Measurements from ENCODE around the gene AGT. TPM values are rescaled to one million over a fixed set of nuclear protein-coding genes. Genes with fewer than 3 reads are reported as not detected.
"Not testable (repeated sequence)": the region's sequence is repeated elsewhere in the genome, so short reads cannot be mapped to it uniquely, and the experiment has no call there.

The AGT gene
- total RNA-seq, 1 donor from 2014 or later: 54.6 TPM

- H3K4me3 ChIP-seq: no peak overlapping the region
- peaks cover 45% of the 10 kb centered on the region for H3K36me3 ChIP-seq
- peaks cover 7% of the 10 kb centered on the region for H3K9me3 ChIP-seq (replicated peaks)
- H3K27me3 ChIP-seq (ENCODE audit: low read depth): no peaks in the 10 kb centered on the region
- intact Hi-C loops (cut with micrococcal nuclease): no loop called here
- no peak for TF ChIP-seq CTCF (IDR thresholded peaks at IDR 0.05; ENCODE audit: borderline replicate concordance)
- H3K27ac ChIP-seq (replicated peaks): no peak overlapping the region
- DNase-seq: no peak
- no peaks in the 10 kb centered on the region for H3K4me1 ChIP-seq
Measured at GRCh38 chr1:230658691-230659090, 55.2 kb downstream of the AGT start.

DNA sequence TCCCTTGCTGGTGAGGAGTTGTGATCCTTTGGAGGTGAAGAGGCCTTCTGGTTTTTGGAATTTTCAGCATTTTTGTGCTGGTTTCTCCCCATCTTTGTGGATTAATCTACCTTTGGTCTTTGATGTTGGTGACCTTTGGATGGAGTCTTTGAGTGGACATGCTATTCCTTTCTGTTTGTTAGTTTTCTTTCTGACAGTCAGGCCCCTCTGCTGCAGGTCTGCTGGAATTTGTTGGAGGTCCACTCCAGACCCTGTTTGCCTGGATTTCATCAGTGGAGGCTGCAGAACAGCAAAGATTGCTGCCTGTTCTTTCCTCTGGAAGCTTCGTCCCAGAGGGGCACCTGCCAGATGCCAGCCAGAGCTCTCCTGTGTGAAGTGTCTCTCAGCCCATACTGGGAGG lies 55.8 kb downstream of the AGT start:
- DNase-seq; H3K27me3 ChIP-seq (ENCODE audit: low read depth); intact Hi-C loops (cut with micrococcal nuclease); H3K27ac ChIP-seq (replicated peaks); H3K9me3 ChIP-seq (replicated peaks); H3K4me1 ChIP-seq; H3K4me3 ChIP-seq: not testable (repeated sequence)
- H3K36me3 ChIP-seq: peaks cover 39% of the 10 kb centered on the region

GRCh38 chr1:230656719-230657118 lies 57.2 kb downstream of the AGT start:
- intact Hi-C loops (cut with micrococcal nuclease); H3K4me1 ChIP-seq; H3K9me3 ChIP-seq (replicated peaks); H3K27me3 ChIP-seq (ENCODE audit: low read depth); H3K4me3 ChIP-seq; DNase-seq; H3K27ac ChIP-seq (replicated peaks): not testable (repeated sequence)
- H3K36me3 ChIP-seq: peaks cover 30% of the 10 kb centered on the region

Other genes with a start within 250 kb of the AGT start
- gene COG2, start 71.6 kb downstream of the AGT start, total RNA-seq: 25.6 TPM
- 0.14 TPM for gene CAPN9, start 33.3 kb upstream of the AGT start, total RNA-seq
- gene C1orf198, start 154.4 kb upstream of the AGT start, total RNA-seq: 32.7 TPM